Activated effector memory CD4-positive, alpha-beta T cell treated with anti-CD3 and anti-CD28 coated beads, Interleukin-2, amount 50 U/mL, for 16 hours (primary cell): Measurements from ENCODE around the gene KCTD14.
"Not testable (repeated sequence)": the region's sequence is repeated elsewhere in the genome, so short reads cannot be mapped to it uniquely, and the experiment has no call there.

Experiments
- DNase-seq: peaks from one replicate; pipeline ENCODE4 v3.0.0-alpha.2; 2020

KCTD14 gene

GRCh38 chr11:78020246-78020645 is 2.8 kb downstream of the KCTD14 start:
- no peak for DNase-seq

- no peak for DNase-seq
These were observed 3.3 kb downstream of the KCTD14 start for GRCh38 chr11:78019808-78020207.

DNA sequence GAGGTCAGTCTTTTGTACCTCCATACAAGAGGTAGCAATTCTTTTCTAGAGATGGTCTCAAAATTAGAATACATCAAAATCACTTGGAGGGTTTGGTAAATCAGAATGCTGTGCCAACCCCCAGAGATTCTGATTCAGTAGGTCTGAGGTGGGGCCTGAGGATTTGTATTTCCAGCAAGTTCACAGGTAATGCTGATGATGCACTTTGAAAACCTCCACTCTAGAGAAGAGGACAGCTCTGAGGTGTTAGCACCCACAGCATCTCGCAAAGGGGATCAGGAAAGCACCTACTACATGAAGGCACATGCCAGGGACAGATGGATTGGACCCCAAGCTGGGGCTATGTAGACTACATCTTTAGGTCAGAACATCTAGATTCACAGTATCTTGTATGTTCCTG is 7.2 kb downstream of the KCTD14 start:
- no peak for DNase-seq

DNA sequence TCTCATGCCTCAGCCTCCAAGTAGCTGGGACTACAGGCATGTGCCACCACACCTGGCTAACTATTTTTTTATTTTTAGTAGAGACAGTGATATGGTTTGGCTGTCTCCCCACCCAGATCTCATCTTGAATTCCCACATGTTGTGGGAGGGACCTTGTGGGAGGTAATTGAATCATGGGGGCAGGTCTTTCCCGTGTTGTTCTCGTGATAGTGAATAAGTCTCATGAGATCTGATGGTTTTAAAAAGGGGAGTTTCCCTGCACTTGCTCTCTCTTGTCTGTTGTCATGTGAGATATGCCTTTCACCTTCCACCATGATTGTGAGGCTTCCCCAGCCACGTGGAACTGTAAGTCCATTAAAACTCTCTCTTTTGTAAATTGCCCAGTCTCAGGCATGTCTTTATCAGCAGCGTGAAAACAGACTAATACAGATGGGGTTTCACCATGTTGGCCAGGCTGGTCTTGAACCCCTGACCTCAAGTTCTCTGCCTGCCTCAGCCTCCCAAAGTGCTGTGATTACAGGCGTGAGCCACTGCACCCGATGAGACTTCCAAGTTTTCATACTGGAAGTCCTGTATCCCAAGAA is 8.0 kb downstream of the KCTD14 start:
- not testable (repeated sequence) for DNase-seq

GRCh38 chr11:78011301-78011700 is 11.8 kb downstream of the KCTD14 start:
- DNase-seq: no peak

DNA sequence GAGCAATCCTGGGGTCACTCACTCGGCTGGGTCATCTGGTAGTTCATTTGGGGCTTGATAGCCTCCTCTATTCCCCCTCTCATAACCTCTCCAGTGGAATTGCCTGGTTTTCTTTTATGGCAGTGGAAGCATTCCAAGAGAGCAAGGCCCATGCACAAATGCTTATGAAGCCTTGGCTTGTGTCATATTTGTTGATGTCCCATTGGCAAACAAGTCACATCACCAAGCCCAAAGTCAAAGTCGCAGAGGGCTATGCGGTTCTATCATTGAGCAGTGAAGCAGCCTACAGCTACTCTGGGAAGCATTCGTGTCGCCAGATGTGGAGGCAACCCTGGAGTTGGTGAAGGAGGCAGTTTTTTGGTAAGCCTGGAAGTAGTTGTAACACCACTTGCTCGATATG is 12.3 kb downstream of the KCTD14 start:
- DNase-seq: no peak

GRCh38 chr11:78010304-78010703 is 12.8 kb downstream of the KCTD14 start:
- DNase-seq: no peak

GRCh38 chr11:78009062-78009461 is 14.0 kb downstream of the KCTD14 start:
- DNase-seq: no peak

DNA sequence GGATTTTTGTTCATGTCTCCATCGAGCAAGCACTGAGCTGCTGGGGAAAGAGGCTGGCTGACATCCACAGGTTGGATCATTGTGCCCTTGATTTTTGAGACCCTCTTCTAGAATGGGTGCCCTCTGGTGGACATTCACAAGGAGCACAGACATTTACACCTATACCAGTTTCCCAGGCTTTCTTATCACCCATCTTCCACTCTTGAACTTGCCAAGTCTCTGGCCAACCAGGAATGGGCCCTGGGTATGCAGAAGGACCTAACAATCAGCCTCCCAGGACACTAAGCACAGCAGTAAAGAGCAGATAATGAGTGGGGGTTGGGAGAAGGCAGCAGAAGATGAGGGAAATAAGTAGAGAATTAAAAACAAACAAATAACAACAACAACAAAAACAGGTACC is 22.9 kb downstream of the KCTD14 start:
- DNase-seq: peak; percentile 75

DNA sequence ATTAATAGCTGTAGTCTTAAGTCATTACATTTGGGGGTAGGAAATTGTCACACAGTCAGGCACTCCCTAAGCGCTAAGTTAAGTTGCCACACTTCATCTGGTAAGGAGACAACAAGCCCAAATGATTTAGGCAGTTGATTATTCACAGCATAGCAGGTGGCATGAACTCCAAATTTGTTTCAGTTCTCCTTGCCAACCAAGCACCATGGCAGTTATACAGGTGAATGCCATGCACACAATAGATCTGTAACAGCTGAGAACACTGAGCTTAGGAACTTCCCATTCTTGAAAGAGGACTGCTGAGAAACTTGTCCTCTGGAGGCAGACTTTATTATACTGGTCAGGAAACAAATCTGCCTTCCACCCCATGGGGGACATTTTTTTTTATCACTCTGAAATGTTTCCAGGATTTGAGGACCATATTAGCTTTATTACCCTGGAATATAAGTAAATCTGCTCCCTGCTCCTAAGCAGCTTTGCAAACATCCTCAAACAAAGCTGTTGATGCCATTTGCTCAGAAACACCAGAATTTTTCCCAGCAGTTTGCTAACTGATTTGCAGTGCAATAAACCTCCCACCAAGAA is 23.5 kb downstream of the KCTD14 start:
- no peak for DNase-seq

DNA sequence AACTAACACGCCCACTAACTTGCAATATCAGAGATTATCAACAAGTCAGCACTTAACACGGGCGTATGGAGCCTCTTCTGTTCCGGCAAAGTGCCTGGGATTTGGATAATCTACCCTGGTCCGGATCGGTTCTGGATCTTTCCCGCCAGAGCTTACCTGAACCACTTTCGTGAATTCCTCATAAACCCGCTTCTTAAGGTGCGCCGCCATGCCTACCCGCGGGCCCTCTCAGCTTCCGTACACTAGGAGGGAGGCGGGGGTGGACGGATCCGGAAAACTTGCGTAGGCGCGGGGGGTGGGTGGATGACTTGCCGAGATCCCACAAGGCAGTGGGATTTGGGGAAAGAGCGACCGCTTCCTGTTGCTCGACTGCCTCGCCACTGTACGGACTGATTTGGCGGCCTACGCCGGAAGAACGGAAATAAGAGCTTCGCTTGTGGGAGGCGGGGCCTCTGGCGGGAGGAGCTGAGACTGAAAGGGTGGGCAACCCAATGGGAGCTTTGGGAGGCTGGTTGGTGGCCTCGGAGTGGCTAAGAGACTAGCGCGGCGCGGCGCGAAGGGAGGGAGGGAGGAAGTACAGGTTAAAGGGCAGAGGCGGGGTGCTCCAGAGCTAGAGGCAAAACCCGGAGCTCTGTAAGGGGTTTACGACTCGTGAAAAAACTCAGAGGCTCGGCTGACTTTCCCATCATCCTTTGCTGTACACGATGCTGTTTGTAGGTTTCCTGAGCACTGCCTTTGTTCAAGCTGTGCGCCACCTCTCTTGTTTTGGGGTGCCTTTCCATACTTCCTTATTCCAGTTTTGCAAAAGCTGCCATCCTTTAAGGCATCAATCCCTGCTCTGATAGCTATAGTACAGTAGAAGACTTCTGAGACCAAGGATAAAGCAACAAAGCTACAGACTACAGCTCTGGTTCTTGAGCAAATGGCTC is 28.4 kb downstream of the KCTD14 start, which contains the start of gene INTS4:
Gene INTS4 (minus strand): TSS at position 235 of the 929 bp plus-strand sequence. CDS start 25 bp downstream, at position 210.
- peak; percentile 99 for DNase-seq

GRCh38 chr11:77993902-77994301 is 29.2 kb downstream of the KCTD14 start:
- DNase-seq: no peak

DNA sequence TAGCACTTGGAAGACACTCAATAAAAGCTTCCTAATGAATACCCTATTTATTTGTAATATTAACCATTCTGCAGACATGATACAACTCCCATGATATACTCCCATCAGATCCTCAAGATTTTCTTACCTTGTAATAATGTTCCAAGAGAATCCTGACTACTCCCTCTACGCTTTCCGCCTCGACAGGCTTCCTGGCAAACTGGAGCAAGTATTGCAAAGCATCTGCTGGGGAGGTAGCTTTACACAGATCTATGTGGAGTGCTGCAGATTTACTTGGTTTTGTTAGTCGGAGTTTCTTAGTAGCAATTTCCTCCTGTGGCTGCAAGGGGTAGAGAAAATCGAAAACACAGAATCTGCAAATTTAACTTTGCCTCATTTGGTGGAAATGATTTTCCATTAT is 32.1 kb downstream of the KCTD14 start:
- no peak for DNase-seq

- not testable (repeated sequence) for DNase-seq
These were observed 36.6 kb downstream of the KCTD14 start for GRCh38 chr11:77986456-77986855.

DNA sequence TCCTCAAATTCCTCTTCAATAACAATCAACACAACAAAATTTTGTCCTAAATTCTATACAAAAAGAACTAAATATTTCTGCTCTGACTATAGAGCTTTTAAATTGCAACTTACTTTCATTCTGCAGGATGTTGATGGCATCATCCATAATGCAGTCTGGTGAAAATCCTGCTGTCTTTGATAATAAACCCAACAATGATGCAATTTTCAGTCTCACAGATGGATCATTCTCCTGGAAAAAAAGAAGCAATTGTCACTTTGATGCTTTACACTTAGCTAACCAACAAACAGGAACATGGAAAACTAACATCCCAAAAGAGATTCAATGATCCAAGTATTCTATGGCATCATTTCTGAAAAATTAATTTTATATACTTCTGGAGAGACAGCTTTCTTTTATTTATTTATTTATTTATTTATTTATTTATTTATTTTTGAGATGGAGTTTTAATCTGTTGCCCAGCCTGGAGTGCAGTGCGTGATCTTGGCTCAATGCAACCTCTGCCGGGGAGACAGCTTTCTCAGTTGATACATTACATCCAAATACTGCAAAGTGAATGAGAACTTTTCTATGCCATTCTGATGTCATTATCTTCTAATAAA is 41.6 kb downstream of the KCTD14 start:
- DNase-seq: no peak

- DNase-seq: no peak
These were observed 54.7 kb downstream of the KCTD14 start for GRCh38 chr11:77968337-77968736.

DNA sequence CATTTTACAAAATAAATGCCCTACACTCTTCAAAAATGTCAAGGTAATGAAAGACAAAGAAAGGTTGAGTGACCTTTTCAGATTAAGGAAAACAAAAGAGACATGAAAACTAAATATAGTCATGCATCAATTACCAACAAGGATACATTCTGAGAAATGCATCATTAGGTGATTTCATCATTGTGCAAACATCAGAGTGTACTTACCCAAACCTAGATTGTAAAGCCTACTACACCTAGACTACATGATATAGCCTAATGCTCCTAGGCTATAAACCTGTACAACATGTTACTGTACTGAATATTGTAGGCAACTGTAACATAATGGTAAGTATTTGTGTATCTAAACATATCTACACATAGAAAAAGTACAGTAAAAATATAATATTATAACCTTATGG is 55.3 kb downstream of the KCTD14 start:
- no peak for DNase-seq

- no peak for DNase-seq
These were observed 56.0 kb downstream of the KCTD14 start for GRCh38 chr11:77967121-77967520.

- DNase-seq: no peak
These were observed 56.7 kb downstream of the KCTD14 start for GRCh38 chr11:77966338-77966737.
